NCI-H2029 (cell line): ENCODE measurements around the gene SNRNP48.

Source experiments
- DNase-seq: peaks from one replicate; lab custom pipeline; 2025; lab: John Stamatoyannopoulos, UW

Gene SNRNP48, protein sequence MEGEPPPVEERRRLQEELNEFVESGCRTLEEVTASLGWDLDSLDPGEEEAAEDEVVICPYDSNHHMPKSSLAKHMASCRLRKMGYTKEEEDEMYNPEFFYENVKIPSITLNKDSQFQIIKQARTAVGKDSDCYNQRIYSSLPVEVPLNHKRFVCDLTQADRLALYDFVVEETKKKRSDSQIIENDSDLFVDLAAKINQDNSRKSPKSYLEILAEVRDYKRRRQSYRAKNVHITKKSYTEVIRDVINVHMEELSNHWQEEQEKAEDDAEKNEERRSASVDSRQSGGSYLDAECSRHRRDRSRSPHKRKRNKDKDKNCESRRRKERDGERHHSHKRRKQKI

DNA sequence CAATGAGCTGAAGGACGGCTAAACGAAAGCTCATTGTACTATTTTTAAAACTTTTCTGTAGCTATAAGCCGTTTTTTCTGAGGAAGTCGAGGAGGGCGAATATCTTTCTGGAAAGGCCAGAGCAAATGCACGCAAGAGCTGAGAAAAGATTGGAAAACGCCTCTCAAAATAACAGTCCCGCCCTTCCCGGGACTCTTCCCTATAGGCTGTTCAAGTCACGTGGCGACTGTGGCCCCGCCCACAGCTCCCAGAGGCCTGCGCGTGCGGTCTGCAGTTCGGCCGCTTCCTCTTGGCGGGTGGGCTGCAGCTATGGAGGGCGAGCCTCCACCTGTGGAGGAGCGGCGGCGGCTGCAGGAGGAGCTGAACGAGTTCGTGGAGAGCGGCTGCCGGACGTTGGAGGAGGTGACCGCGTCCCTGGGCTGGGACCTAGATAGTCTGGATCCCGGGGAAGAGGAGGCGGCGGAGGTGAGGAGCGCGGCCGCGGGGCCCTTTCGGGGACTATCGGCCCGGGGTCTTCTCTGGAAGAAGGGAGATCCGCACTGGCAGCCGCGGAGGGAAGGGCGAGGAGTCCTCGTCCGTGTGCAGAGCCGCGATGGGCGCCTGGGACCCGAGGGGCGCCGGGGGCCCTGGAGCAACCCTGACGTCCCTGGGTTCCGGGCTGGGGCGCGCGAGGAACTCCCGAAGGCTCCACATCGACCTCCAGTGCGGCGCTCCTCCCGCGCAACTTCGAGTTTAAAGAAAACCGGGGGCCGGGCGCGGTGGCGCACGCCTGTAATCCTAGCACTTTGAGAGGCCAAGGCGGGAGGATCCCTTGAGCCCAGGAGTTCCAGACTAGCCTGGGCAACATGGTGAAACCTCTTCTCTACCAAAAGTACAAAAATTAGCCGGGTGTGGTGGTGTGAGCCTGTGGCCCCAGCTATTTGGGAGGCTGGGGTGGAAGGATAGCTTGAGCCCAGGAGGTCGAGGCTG lies at the start of gene SNRNP48:
Gene SNRNP48, plus strand, starts transcription at position 250 of the 969 bp plus-strand sequence. Its CDS starts 60 bp downstream, at position 310.
- DNase-seq = peak; percentile 98

DNA sequence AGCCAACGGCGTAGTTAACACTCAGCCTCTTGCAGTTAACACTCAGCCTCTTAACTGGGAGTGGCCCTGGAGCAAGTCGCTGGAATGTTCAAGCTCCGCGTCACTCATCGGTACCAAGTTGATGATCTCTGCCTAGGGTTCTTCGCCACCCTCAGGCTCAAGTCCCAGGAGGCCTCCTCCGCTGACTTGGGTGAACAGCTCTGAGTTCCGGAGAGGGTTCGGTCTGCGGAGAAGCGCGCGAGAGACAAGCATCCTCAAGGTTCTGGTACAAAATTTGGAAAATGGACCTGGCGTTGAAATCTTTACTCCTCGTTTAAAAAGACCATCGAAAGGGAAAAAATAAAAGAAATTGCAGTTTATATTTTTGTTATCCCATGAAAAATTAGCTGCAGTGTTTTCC lies 49.4 kb upstream of the SNRNP48 start:
- no peak for DNase-seq

GRCh38 chr6:7541175-7542064 lies 48.6 kb upstream of the SNRNP48 start, which contains the start of gene DSP:
Gene DSP, plus strand, starts transcription at chr6:7541671. Its CDS starts 245 bp downstream, at chr6:7541916.
- peak; percentile 89 for DNase-seq

- DNase-seq = peak; percentile 59
Measured at GRCh38 chr6:7542065-7542873, 47.7 kb upstream of the SNRNP48 start.

- peak; percentile 87 for DNase-seq
Measured at GRCh38 chr6:7542874-7543624, 46.9 kb upstream of the SNRNP48 start.

DNA sequence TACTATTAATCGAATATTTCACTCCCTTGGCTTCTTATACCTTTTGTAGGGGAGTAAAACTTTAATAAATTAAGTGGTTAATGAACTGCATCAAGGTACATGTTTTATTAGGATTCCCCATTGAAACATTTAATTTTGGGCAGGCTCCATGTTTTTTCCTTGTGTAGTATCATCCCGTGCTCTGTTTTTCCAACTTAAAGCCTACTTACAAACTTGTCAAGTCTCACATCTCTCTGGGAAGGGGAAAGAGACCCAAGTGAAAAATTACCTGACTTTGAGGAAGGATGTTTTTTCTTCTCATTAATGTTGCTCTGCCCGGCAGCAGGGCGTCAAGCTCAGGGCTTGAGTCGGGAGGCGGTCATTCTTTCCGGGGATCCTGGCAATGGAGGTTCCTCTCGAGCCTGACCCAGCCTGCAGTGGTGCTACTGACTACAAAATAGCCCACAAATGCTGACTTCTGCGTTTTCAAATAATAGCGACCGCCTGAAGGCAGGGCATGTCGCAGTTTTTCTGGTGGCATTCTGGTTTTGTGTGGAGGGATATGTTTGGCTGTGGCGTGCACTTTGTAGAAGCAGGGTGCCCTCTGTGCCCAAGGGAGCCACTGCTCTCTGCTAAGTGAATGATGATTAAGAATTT lies 46.1 kb upstream of the SNRNP48 start:
- peak; percentile 38 for DNase-seq

- no peak for DNase-seq
Measured at GRCh38 chr6:7544597-7544996, 45.4 kb upstream of the SNRNP48 start.

GRCh38 chr6:7545316-7546019 lies 44.5 kb upstream of the SNRNP48 start:
- no peak for DNase-seq

DNA sequence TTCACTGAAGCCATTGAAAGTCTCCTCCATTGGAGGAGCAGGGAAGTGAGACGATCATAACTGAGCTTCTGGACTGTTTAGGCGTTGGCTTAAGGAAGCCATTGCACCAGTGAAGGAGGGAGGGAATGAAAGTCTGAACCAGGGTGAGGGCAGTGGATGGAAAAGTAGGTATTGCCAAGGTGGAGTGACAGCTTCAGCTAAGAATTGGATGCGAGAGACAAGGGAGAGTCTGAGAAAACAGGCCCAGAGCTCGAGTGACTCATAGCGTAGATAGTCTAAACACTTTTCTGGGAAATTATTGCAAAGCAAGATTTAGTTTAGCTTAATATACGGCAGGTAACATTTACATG lies 44.0 kb upstream of the SNRNP48 start:
- DNase-seq = no peak

GRCh38 chr6:7546383-7546782 lies 43.6 kb upstream of the SNRNP48 start:
- DNase-seq = no peak

GRCh38 chr6:7546896-7547295 lies 43.1 kb upstream of the SNRNP48 start:
- no peak for DNase-seq

- DNase-seq = no peak
Measured at GRCh38 chr6:7547315-7547714, 42.7 kb upstream of the SNRNP48 start.

GRCh38 chr6:7550433-7550801 lies 39.6 kb upstream of the SNRNP48 start:
- peak; percentile 69 for DNase-seq

DNA sequence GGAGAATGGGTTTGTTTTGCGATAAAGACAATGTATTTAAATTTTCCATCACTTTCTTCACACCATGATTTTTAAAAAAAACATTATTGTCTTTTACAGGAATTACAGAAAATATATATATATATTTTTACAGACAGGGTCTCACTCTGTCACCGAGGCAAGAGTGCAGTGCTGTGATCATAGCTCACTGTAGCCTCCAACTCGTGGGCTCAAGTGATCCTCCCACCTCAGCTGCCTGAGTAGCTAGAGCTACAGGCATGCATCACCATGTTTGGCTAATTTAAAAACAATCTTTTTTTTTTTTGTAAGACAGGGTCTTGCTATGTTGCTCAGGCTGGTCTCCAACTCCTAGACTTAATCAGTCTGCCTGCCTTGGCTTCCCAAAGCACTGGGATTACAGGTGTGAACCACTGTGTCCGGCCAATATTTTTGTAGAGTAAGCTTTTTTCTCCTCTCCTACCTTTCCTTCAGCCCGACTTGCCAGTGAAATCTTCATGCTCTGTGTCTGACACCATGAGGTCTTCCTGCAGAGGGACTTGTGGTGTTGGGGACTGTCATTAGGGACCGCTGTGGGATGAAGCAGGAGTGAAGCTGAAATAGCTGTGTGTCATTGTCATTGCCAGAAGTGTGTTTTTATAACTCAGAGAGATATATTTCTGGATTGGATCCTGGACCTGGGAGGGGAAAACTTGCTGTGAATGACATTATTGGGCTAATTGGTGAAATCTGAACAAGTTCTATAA lies 35.3 kb upstream of the SNRNP48 start:
- DNase-seq = no peak

GRCh38 chr6:7555671-7556070 lies 34.3 kb upstream of the SNRNP48 start:
- DNase-seq = no peak

- DNase-seq = no peak
Measured at GRCh38 chr6:7556394-7557106, 33.4 kb upstream of the SNRNP48 start.

- DNase-seq = no peak
Measured at GRCh38 chr6:7557652-7558051, 32.3 kb upstream of the SNRNP48 start.

DNA sequence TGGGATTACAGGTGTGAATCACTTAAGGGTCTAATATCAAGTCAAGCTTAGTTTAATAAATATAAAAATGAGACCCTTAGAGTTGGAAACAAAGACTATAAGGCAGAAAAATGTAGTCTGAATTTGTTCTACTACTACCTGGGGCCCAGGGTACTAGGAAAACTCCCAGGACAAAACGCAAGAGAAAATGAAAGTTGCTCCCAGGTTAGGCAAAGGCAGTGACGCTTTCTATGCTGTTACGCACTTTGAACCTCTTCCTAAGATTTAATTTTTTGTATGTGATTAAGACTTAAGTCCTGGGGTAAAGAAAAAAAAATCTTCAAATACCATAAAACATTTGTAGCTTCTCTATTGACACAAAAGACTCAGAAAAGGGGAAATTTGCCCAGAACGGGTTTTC lies 31.2 kb upstream of the SNRNP48 start:
- DNase-seq = no peak
